Measurements from ENCODE around the gene RFPL2. TPM values are rescaled to one million over a fixed set of nuclear protein-coding genes. Genes with fewer than 3 reads are reported as not detected.

Gene RFPL2
- total and polyA plus RNA-seq, 2 of the 13 experiments (the other 11 are each of a cell fraction or from before 2014, with no cell fraction given) = not detected

DNA sequence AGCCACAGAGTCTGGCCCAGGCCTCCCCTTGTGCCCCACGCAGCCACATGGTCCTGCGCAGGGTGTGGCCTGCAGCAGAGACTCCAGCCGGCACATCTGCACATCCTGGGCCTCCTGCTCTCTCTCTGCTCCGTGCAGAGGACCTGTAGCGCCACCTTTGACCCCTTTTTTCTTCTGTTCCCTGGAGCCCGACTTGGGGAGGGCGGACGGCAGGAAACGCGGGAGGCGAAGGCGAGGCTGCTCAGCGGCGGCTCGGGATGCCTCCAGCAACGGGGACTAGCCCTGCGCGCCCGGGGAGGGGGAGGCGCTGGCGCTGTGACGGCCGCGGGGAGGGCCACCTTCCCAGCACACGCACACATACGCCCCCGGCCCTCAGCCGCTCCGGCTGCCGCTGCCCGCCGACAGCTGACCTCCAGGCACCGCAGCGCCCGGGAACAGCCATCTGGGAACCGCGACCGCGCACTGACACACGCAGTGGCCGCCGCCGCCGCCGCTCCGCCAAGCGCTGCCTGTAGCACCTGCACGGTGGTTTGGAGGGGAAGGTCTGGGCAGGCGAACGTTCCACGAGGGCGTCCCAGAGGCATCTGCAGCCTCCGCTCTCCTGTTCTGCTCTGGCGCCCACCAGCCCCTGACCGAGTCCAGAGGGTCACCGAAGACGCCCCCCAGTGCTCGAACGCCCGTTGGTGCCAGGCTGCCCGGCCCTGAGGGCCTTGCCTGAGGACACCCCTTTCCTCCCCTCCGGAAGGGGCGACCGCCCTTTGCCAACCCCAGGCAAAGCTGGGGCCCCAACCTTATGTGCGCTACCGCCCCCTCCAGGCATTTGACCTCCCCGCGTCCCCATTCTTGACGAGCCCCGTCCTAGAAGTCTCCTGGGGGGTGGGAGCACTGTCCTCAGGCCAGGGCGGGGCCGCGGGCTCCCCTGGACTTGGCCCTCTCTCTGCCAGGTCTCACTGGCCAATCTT is 28.9 kb downstream of the RFPL2 start (continued):
- TF ChIP-seq, protein P1, sequence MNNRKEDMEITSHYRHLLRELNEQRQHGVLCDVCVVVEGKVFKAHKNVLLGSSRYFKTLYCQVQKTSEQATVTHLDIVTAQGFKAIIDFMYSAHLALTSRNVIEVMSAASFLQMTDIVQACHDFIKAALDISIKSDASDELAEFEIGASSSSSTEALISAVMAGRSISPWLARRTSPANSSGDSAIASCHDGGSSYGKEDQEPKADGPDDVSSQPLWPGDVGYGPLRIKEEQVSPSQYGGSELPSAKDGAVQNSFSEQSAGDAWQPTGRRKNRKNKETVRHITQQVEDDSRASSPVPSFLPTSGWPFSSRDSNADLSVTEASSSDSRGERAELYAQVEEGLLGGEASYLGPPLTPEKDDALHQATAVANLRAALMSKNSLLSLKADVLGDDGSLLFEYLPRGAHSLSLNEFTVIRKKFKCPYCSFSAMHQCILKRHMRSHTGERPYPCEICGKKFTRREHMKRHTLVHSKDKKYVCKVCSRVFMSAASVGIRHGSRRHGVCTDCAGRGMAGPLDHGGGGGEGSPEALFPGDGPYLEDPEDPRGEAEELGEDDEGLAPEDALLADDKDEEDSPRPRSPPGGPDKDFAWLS (CRISPR knock-in tag; IDR thresholded peaks at IDR 0.05; ENCODE audit: borderline replicate concordance) = no peak
- TF ChIP-seq, protein P2, sequence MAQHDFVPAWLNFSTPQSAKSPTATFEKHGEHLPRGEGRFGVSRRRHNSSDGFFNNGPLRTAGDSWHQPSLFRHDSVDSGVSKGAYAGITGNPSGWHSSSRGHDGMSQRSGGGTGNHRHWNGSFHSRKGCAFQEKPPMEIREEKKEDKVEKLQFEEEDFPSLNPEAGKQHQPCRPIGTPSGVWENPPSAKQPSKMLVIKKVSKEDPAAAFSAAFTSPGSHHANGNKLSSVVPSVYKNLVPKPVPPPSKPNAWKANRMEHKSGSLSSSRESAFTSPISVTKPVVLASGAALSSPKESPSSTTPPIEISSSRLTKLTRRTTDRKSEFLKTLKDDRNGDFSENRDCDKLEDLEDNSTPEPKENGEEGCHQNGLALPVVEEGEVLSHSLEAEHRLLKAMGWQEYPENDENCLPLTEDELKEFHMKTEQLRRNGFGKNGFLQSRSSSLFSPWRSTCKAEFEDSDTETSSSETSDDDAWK (CRISPR knock-in tag; IDR thresholded peaks at IDR 0.05) = no peak

DNA sequence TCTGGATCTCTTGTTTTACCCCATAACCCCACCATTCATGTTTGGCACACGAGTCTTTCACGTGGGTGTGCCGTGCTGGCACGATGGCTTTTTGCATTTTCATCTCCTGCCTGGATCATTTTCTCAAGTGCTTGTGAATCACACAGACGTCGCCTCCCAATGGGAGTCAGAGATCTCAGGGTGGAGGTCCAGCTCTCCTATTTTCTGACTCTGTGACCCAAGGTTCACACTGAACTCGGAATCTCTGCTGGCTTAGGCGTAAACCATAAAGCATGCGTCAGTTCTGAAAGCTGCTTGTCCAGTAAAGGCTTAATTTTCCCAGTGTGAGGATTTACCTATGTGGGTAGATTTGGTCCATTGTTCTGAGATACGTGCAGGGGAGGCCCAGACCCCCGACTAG is 29.8 kb downstream of the RFPL2 start:
- Histone ChIP-seq H3K9me3 (ENCODE audit: low read length) (no peaks in the 10 kb centered on the region), H3K4me2 (ENCODE audit: low read depth, low read length) (no peak overlapping the region), H3K79me2 (ENCODE audit: insufficient read depth, low read length) (no peaks in the 10 kb centered on the region), H3K4me3 (replicated peaks in 1 of 3; ENCODE audit: insufficient read depth in 1 of 3, low read depth in 2 of 3, low read length in 3 of 3) (no peak overlapping the region), H3K27ac (ENCODE audit: extremely low read length, insufficient read depth, low read length) (no peak overlapping the region), H3K36me3 (replicated peaks in 1 of 2; ENCODE audit: control insufficient read depth in 1 of 2, insufficient read depth in 2 of 2, low read length in 2 of 2) (no peaks in the 10 kb centered on the region), H3K4me1 (ENCODE audit: insufficient read depth, low read length) (no peaks in the 10 kb centered on the region), H4K20me1 (ENCODE audit: insufficient read depth, low read length) (no peaks in the 10 kb centered on the region; the same call in 1 of the 2 replicates), H3K9ac (ENCODE audit: insufficient read depth, low read depth, low read length) (no peak overlapping the region), H3K27me3 (ENCODE audit: control insufficient read depth in 1 of 2, insufficient read depth in 2 of 2, low read length in 2 of 2) (peaks cover 1 to 30% of the 10 kb centered on the region in 2 experiments; a peak in 4 of 5 replicates), H2AFZ (ENCODE audit: low read length) (no peak overlapping the region)
- no peak for ATAC-seq
- in situ Hi-C loops (cut with HindIII; ENCODE audit: extremely low pct_ligation_motif_present, low pct_unique_long_range_greater_than_20kb) = no loop called here
- CTCF ChIA-PET (ENCODE audit: low intra/inter-chr PET ratio, low total read pairs) = no interaction called here
- POLR2A ChIA-PET = no interaction called here
- BruUV-seq (replicated peaks) = no TSS peak
- no peak for DNase-seq (ENCODE audit: low spot score)
- 29% methylated on average over 9 of the region's 11 CpGs for WGBS (ENCODE audit: low lambda C conversion rate)
- intact Hi-C loops (cut with micrococcal nuclease; ENCODE audit: unreplicated experiment) = no loop called here
- FAIRE-seq = no peak
- TF ChIP-seq TBL1XR1 (IDR thresholded peaks at IDR 0.05; ENCODE audit: borderline replicate concordance, low read length, partially characterized antibody) (no peak), BRCA1 (CRISPR knock-in tag; IDR thresholded peaks at IDR 0.05) (no peak), TSC22D2 (CRISPR knock-in tag; IDR thresholded peaks at IDR 0.05; ENCODE audit: borderline replicate concordance) (no peak), IKZF1 (IDR thresholded peaks at IDR 0.05) (no peak), SRY (CRISPR knock-in tag; IDR thresholded peaks at IDR 0.05) (no peak), ZNF605 (CRISPR knock-in tag; IDR thresholded peaks at IDR 0.05) (no peak), ZNF335 (CRISPR knock-in tag; IDR thresholded peaks at IDR 0.05) (no peak), ZNF3 (CRISPR knock-in tag; IDR thresholded peaks at IDR 0.05) (no peak), NR2F2 (IDR thresholded peaks at IDR 0.05; ENCODE audit: borderline replicate concordance, low read depth) (no peak), RELA (CRISPR knock-in tag; IDR thresholded peaks at IDR 0.05) (no peak), KAT2B (IDR thresholded peaks at IDR 0.05; ENCODE audit: borderline replicate concordance, low read depth, low read length) (no peak), EP300 (IDR thresholded peaks at IDR 0.05; ENCODE audit: low read depth in 2 of 2, low read length in 2 of 2) (no peak), EP300 (CRISPR knock-in tag; IDR thresholded peaks at IDR 0.05; ENCODE audit: borderline replicate concordance) (no peak)
- TF ChIP-seq, protein P3, sequence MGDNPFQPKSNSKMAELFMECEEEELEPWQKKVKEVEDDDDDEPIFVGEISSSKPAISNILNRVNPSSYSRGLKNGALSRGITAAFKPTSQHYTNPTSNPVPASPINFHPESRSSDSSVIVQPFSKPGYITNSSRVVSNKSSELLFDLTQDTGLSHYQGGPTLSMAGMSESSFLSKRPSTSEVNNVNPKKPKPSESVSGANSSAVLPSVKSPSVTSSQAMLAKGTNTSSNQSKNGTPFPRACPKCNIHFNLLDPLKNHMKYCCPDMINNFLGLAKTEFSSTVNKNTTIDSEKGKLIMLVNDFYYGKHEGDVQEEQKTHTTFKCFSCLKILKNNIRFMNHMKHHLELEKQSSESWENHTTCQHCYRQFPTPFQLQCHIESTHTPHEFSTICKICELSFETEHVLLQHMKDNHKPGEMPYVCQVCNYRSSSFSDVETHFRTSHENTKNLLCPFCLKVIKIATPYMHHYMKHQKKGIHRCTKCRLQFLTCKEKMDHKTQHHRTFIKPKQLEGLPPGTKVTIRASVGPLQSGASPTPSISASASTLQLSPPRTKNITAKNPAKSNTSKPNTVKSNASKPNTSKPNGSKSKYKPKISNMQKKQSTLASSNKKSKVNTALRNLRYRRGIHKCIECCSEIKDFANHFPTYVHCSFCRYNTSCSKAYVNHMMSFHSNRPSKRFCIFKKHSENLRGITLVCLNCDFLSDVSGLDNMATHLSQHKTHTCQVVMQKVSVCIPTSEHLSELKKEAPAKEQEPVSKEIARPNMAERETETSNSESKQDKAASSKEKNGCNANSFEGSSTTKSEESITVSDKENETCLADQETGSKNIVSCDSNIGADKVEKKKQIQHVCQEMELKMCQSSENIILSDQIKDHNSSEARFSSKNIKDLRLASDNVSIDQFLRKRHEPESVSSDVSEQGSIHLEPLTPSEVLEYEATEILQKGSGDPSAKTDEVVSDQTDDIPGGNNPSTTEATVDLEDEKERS (CRISPR knock-in tag; IDR thresholded peaks at IDR 0.05) = no peak

Data from HepG2 (cell line).